IMR-90 (cell line): ENCODE measurements around the gene MTRF1L. TPM values are rescaled to one million over a fixed set of nuclear protein-coding genes. Genes with fewer than 3 reads are reported as not detected.

Experiments
- ATAC-seq: fragments of 200-7000 bp; cut with Tn5 transposase; 2 replicates; pipeline ENCODE4 v1.9.1; 2020; ENCODE audit warnings: low read depth, mild to moderate bottlenecking, moderate library complexity
- BruUV-seq: library from RNA; stranded (reverse); fragments of 400-500 nt; replicated peaks from 2 replicates; lab custom pipeline; 2021; lab: Mats Ljungman, UMichigan
- CTCF ChIA-PET: fragments of 300-600 bp; formaldehyde crosslinking; extraction: SDS; loops from one replicate; lab custom pipeline; 2021; ENCODE audit warnings: antibody characterized with exemption; lab: Yijun Ruan, JAX
- POLR2A ChIA-PET: fragments of 300-600 bp; sonication (Branson Sonifier 250); formaldehyde crosslinking; loops from one replicate; lab custom pipeline; 2022; ENCODE audit warnings: antibody characterized with exemption; ENCODE audit not compliant: unreplicated experiment; lab: Charles Lee
- DNase-seq: peaks from one replicate; pipeline ENCODE4 v3.0.0; 2013
- H2AFZ ChIP-seq: replicated peaks from 2 replicates; pipeline ENCODE3; 2013; ENCODE audit warnings: low read length, mild to moderate bottlenecking; ENCODE audit not compliant: poor library complexity
- H2AK5ac ChIP-seq: 2 replicates; pipeline ENCODE4 v1.6.1; 2013; ENCODE audit warnings: low read depth, low read length, inconsistent platforms
- H2AK9ac ChIP-seq: replicated peaks from 2 replicates; pipeline ENCODE3; 2013; ENCODE audit warnings: mild to moderate bottlenecking, low read depth, low read length, moderate library complexity; ENCODE audit not compliant: poor library complexity
- H2BK120ac ChIP-seq: 2 replicates; pipeline ENCODE4 v1.6.1; 2013; ENCODE audit warnings: low read depth, low read length, inconsistent platforms
- H2BK15ac ChIP-seq: 3 replicates; pipeline ENCODE4 v1.6.1; 2013; ENCODE audit warnings: low read depth, low read length, inconsistent platforms
- H2BK20ac ChIP-seq: 2 replicates; pipeline ENCODE4 v1.6.1; 2013; ENCODE audit warnings: low read depth, mild to moderate bottlenecking, inconsistent platforms, low read length, moderate library complexity
- H2BK5ac ChIP-seq: 2 replicates; pipeline ENCODE4 v1.6.1; 2013; ENCODE audit warnings: mild to moderate bottlenecking, low read depth, low read length, inconsistent platforms; ENCODE audit not compliant: poor library complexity, severe bottlenecking
- H3K14ac ChIP-seq: replicated peaks from 2 replicates; pipeline ENCODE4 v1.6.1; 2013; ENCODE audit warnings: low read depth, low read length, inconsistent platforms
- H3K18ac ChIP-seq: 2 replicates; pipeline ENCODE4 v1.6.1; 2013; ENCODE audit warnings: low read depth, low read length, control low read depth
- H3K23ac ChIP-seq: 2 replicates; pipeline ENCODE4 v1.6.1; 2013; ENCODE audit warnings: low read depth, low read length, inconsistent platforms
- H3K27ac ChIP-seq: 2 replicates; pipeline ENCODE4 v1.5.1; 2013; ENCODE audit warnings: mild to moderate bottlenecking, control low read depth, low read length; ENCODE audit not compliant: insufficient read depth
- H3K27me3 ChIP-seq: 2 replicates; pipeline ENCODE4 v1.6.1; 2013; ENCODE audit warnings: low read length; ENCODE audit not compliant: control insufficient read depth, insufficient read depth
- H3K36me3 ChIP-seq: 2 replicates; pipeline ENCODE4 v1.6.1; 2013; ENCODE audit warnings: low read length, mixed read lengths; ENCODE audit not compliant: control insufficient read depth, insufficient read depth
- H3K4ac ChIP-seq: 2 replicates; pipeline ENCODE4 v1.6.1; 2013; ENCODE audit warnings: low read depth, low read length, inconsistent platforms
- H3K4me1 ChIP-seq: 2 replicates; pipeline ENCODE4 v1.6.1; 2013; ENCODE audit warnings: low read length, mixed read lengths; ENCODE audit not compliant: control insufficient read depth, insufficient read depth
- H3K4me2 ChIP-seq: 2 replicates; pipeline ENCODE4 v1.6.1; 2013; ENCODE audit warnings: low read depth, mild to moderate bottlenecking, control low read depth, low read length, moderate library complexity
- H3K4me3 ChIP-seq: 2 replicates; pipeline ENCODE4 v1.5.1; 2013; ENCODE audit warnings: low read depth, mild to moderate bottlenecking, control low read depth, low read length, moderate library complexity; ENCODE audit not compliant: insufficient read depth
- H3K56ac ChIP-seq: 2 replicates; pipeline ENCODE4 v1.6.1; 2013; ENCODE audit warnings: low read length, inconsistent platforms; ENCODE audit not compliant: insufficient read depth; ENCODE audit errors: extremely low read depth
- H3K79me1 ChIP-seq, 2 experiments: 2 replicates each; pipeline ENCODE4 v1.6.1; 2013; ENCODE audit warnings: low read length in 2 of 2, inconsistent platforms in 1 of 2, low read depth in 1 of 2
- H3K9ac ChIP-seq: 2 replicates; pipeline ENCODE4 v1.6.1; 2013; ENCODE audit warnings: low read depth, low read length, control low read depth
- H3K9me1 ChIP-seq: 2 replicates; pipeline ENCODE4 v1.6.1; 2013; ENCODE audit warnings: low read length, inconsistent platforms; ENCODE audit not compliant: insufficient read depth
- H3K9me3 ChIP-seq: 2 replicates; pipeline ENCODE4 v1.6.1; 2013; ENCODE audit warnings: low read length; ENCODE audit not compliant: control insufficient read depth, insufficient read depth
- H4K20me1 ChIP-seq: 2 replicates; pipeline ENCODE4 v1.6.1; 2013; ENCODE audit warnings: low read length, inconsistent platforms; ENCODE audit not compliant: insufficient read depth
- H4K5ac ChIP-seq: 2 replicates; pipeline ENCODE4 v1.6.1; 2013; ENCODE audit warnings: mild to moderate bottlenecking, low read depth, low read length, control low read depth
- H4K8ac ChIP-seq, 2 experiments: 2 replicates each; pipeline ENCODE4 v1.6.1; 2013; ENCODE audit warnings: low read depth in 2 of 2, low read length in 2 of 2, control low read depth in 1 of 2, inconsistent platforms in 1 of 2
- H4K91ac ChIP-seq: 2 replicates; pipeline ENCODE4 v1.6.1; 2013; ENCODE audit warnings: low read depth, low read length, inconsistent platforms; ENCODE audit not compliant: insufficient read depth
- BHLHE40 ChIP-seq: fragments of 150-350 bp; IDR thresholded peaks from 2 replicates; pipeline ENCODE4 v1.6.1; 2016; ENCODE audit warnings: mild to moderate bottlenecking, low read depth, low read length
- CEBPB ChIP-seq: IDR thresholded peaks from 2 replicates; pipeline ENCODE4 v1.6.1; 2012; ENCODE audit warnings: low read depth, low read length, improper control_type of control experiment
- MAFK ChIP-seq: IDR thresholded peaks from 2 replicates; pipeline ENCODE4 v1.6.1; 2012; ENCODE audit warnings: low read depth, low read length, improper control_type of control experiment
- MAZ ChIP-seq: IDR thresholded peaks from 2 replicates; pipeline ENCODE4 v1.6.1; 2012; ENCODE audit warnings: low read depth, mild to moderate bottlenecking, low read length, improper control_type of control experiment, moderate library complexity, borderline replicate concordance
- MXI1 ChIP-seq: IDR thresholded peaks from 2 replicates; pipeline ENCODE4 v1.6.1; 2012; ENCODE audit warnings: low read depth, mild to moderate bottlenecking, low read length, moderate library complexity, borderline replicate concordance
- NFE2L2 ChIP-seq: fragments of 150-350 bp; IDR thresholded peaks from 2 replicates; pipeline ENCODE4 v1.6.1; 2016; ENCODE audit warnings: low read depth, mild to moderate bottlenecking, low read length
- POLR2A ChIP-seq: IDR thresholded peaks from 2 replicates; pipeline ENCODE4 v1.6.1; 2012; ENCODE audit warnings: mild to moderate bottlenecking, low read depth, low read length
- RAD21 ChIP-seq: IDR thresholded peaks from 2 replicates; pipeline ENCODE4 v1.6.1; 2012; ENCODE audit warnings: low read length, improper control_type of control experiment
- RCOR1 ChIP-seq: IDR thresholded peaks from 2 replicates; pipeline ENCODE4 v1.6.1; 2012; ENCODE audit warnings: mild to moderate bottlenecking, low read length, improper control_type of control experiment; ENCODE audit not compliant: insufficient replicate concordance
- RFX5 ChIP-seq: IDR thresholded peaks from 2 replicates; pipeline ENCODE4 v1.8.0; 2012; ENCODE audit warnings: low read depth, mild to moderate bottlenecking, low read length, moderate library complexity
- SMC3 ChIP-seq: fragments of 150-350 bp; IDR thresholded peaks from 2 replicates; pipeline ENCODE4 v1.6.1; 2016; ENCODE audit warnings: low read depth, mild to moderate bottlenecking, antibody characterized with exemption, low read length, moderate library complexity
- WGBS, 2 experiments: methylation state at CpG; one replicate each; pipeline versions ENCODE4 v1.1.5 to v1.1.7; 2013; ENCODE audit warnings: missing lambda C conversion rate in 2 of 2; ENCODE audit not compliant: insufficient read length in 1 of 2; ENCODE audit errors: extremely low coverage in 2 of 2; 5-methylcytosine and 5-hydroxymethylcytosine counted together
- dilution Hi-C: fragments of 300-500 bp; cut with HindIII; formaldehyde crosslinking; loops from one replicate; pipeline ENCODE4 v1.14.3; 2018; ENCODE audit warnings: low sequenced_read_pairs; ENCODE audit not compliant: unreplicated experiment
- in situ Hi-C: fragments of 300-500 bp; cut with MboI; formaldehyde crosslinking; loops from 3 replicates; pipeline ENCODE4 v1.14.3; 2019; ENCODE audit warnings: low sequenced_read_pairs, inconsistent platforms, mixed read lengths
- intact Hi-C: fragments of 100-400 bp; cut with micrococcal nuclease; formaldehyde crosslinking; loops from 2 replicates; pipeline ENCODE4 v1.10.0; 2022
- polyA plus RNA-seq, 3 experiments: library from polyadenylated mRNA; depleted of rRNA; stranded (reverse); fragments of >200 nt; gene quantifications; 2 replicates each; pipeline ENCODE4 v1.2.3, GENCODE V29; 2012; ENCODE audit warnings: low replicate concordance in 1 of 3
- total RNA-seq: library from RNA; depleted of rRNA; stranded (reverse); fragments of >200 nt; gene quantifications from 2 replicates; pipeline ENCODE4 v1.2.3, GENCODE V29; 2012
- TF ChIP-seq, protein P1 (sequence below): fragments of 150-350 bp; IDR thresholded peaks from 2 replicates; pipeline ENCODE4 v1.6.1; 2016; ENCODE audit warnings: low read depth, mild to moderate bottlenecking, low read length, moderate library complexity, borderline replicate concordance

Gene MTRF1L
- total and polyA plus RNA-seq, 2 of the 4 experiments (the other 2 are of a cell fraction), result 6.9 to 11.1 TPM

GRCh38 chr6:152948150-152948768 is 54.2 kb downstream of the MTRF1L start (continued):
- TF ChIP-seq RCOR1, result no peak

- Histone ChIP-seq H3K4ac (no peak overlapping the region), H3K36me3 (no peaks in the 10 kb centered on the region), H4K8ac (no peak overlapping the region), H4K20me1 (no peaks in the 10 kb centered on the region), H3K27me3 (no peaks in the 10 kb centered on the region), H3K56ac (no peak overlapping the region), H3K79me1 (no peaks in the 10 kb centered on the region), H4K91ac (no peak overlapping the region), H2AK5ac (no peak overlapping the region), H2BK20ac (no peak overlapping the region), H2AK9ac (no peak overlapping the region), H2BK15ac (no peak overlapping the region), H3K4me3 (no peak overlapping the region), H3K9me1 (no peaks in the 10 kb centered on the region), H3K27ac (no peak overlapping the region), H3K14ac (no peak overlapping the region), H3K18ac (no peak overlapping the region), H3K23ac (no peak overlapping the region), H2BK5ac (no peak overlapping the region), H3K9me3 (no peaks in the 10 kb centered on the region), H2BK120ac (no peak overlapping the region), H3K4me1 (no peaks in the 10 kb centered on the region), H3K4me2 (no peak overlapping the region), H2AFZ (no peak overlapping the region), H4K5ac (no peak overlapping the region), H3K9ac (no peak overlapping the region)
- ChIA-PET POLR2A (no interaction called here), CTCF (interaction anchor here (0.9 kb wide), 1 partner anchor 9 kb away, joined by 3 read pairs; no protein-coding TSS in a partner anchor)
- no TSS peak for BruUV-seq
- no CpG with 5 or more reads among the region's 2 CpGs for WGBS, 2 experiments
- intact Hi-C loops (loop anchor here (5.0 to 10.0 kb wide), 2 partner anchors 395 to 462 kb away; no protein-coding TSS in a partner anchor), dilution Hi-C loops (no loop called here), in situ Hi-C loops (loop anchor here (10.0 kb wide), 1 partner anchor 92 kb away; no protein-coding TSS in a partner anchor)
- DNase-seq, result no peak
- no peak for ATAC-seq
- TF ChIP-seq, protein P1, sequence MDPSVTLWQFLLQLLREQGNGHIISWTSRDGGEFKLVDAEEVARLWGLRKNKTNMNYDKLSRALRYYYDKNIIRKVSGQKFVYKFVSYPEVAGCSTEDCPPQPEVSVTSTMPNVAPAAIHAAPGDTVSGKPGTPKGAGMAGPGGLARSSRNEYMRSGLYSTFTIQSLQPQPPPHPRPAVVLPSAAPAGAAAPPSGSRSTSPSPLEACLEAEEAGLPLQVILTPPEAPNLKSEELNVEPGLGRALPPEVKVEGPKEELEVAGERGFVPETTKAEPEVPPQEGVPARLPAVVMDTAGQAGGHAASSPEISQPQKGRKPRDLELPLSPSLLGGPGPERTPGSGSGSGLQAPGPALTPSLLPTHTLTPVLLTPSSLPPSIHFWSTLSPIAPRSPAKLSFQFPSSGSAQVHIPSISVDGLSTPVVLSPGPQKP, result no peak
- TF ChIP-seq MAFK, result no peak
- TF ChIP-seq POLR2A, result no peak
- no peak for TF ChIP-seq BHLHE40
- TF ChIP-seq RCOR1, result no peak
- TF ChIP-seq RFX5, result no peak
- TF ChIP-seq RAD21, result no peak
- no peak for TF ChIP-seq CEBPB
- TF ChIP-seq MAZ, result no peak
- TF ChIP-seq MXI1, result no peak
- TF ChIP-seq NFE2L2, result no peak
- TF ChIP-seq SMC3, result no peak
These were observed 55.5 kb downstream of the MTRF1L start for GRCh38 chr6:152946995-152947394.
